K562 (cell line): ENCODE results near the gene SLC1A5. TPM values are rescaled to one million over a fixed set of nuclear protein-coding genes. Genes with fewer than 3 reads are reported as not detected.

Experiments
- ATF1 ChIP-seq, 2 experiments: fragments of 450-650 bp in 1 of 2; IDR thresholded peaks; 2 replicates each; pipeline ENCODE4 v1.6.1; 2016; ENCODE audit warnings: missing compliant biosample characterization in 1 of 2, missing genetic modification characterization in 1 of 2
- EP300 ChIP-seq: IDR thresholded peaks from 2 replicates; pipeline ENCODE4 v1.6.1; 2012; ENCODE audit warnings: low read length, improper control_type of control experiment
- HNRNPUL1 ChIP-seq: fragments of 200-400 bp; formaldehyde crosslinking; IDR thresholded peaks from 2 replicates; pipeline ENCODE4 v1.6.1; 2017; ENCODE audit warnings: low read length
- NBN ChIP-seq: fragments of 450-650 bp; IDR thresholded peaks from 2 replicates; pipeline ENCODE4 v1.6.1; 2016; ENCODE audit warnings: low read depth, mild to moderate bottlenecking
- PHF21A ChIP-seq: fragments of 450-650 bp; IDR thresholded peaks from 2 replicates; pipeline ENCODE4 v1.6.1; 2017; ENCODE audit warnings: low read depth, borderline replicate concordance
- PHF8 ChIP-seq: fragments of 200-600 bp; sonication (generic); IDR thresholded peaks from 2 replicates; pipeline ENCODE4 v1.6.1; 2012; ENCODE audit warnings: mixed run types, mild to moderate bottlenecking, inconsistent platforms, low read length, moderate library complexity, borderline replicate concordance
- POLR2H ChIP-seq: IDR thresholded peaks from 2 replicates; pipeline ENCODE4 v1.6.1; 2016; ENCODE audit warnings: missing genetic modification characterization, low read depth, mild to moderate bottlenecking, control low read depth, missing compliant biosample characterization, moderate library complexity
- RAD21 ChIP-seq, 2 experiments: fragments of 250-450 bp in 1 of 2; fragments of 450-650 bp in 1 of 2; sonication (Bioruptor Pico) in 1 of 2; formaldehyde crosslinking in 1 of 2; IDR thresholded peaks in 1 of 2; conservative IDR thresholded peaks in 1 of 2; 2 replicates each; pipeline versions ENCODE4 v1.4.0 to v1.8.0; 2020 to 2022; ENCODE audit warnings: mild to moderate bottlenecking in 2 of 2, moderate library complexity in 1 of 2
- RBFOX2 ChIP-seq: fragments of 200-400 bp; formaldehyde crosslinking; IDR thresholded peaks from 2 replicates; pipeline ENCODE4 v1.6.1; 2017; ENCODE audit warnings: low read depth, mild to moderate bottlenecking, low read length, moderate library complexity
- SIN3A ChIP-seq, 2 experiments: fragments of 150-350 bp in 1 of 2; IDR thresholded peaks; 2 replicates each; pipeline ENCODE4 v1.6.1; 2011 to 2016; ENCODE audit warnings: borderline replicate concordance in 2 of 2, low read depth in 2 of 2, low read length in 2 of 2, mild to moderate bottlenecking in 2 of 2, moderate library complexity in 2 of 2; ENCODE audit not compliant: control insufficient read depth in 1 of 2
- SIX5 ChIP-seq, 2 experiments: IDR thresholded peaks; 2 replicates each; pipeline ENCODE4 v1.6.1; 2011; ENCODE audit warnings: low read length in 2 of 2, borderline replicate concordance in 1 of 2, low read depth in 1 of 2, mild to moderate bottlenecking in 1 of 2, moderate library complexity in 1 of 2; ENCODE audit not compliant: insufficient read depth in 1 of 2
- TAF1 ChIP-seq: IDR thresholded peaks from 2 replicates; pipeline ENCODE4 v1.6.1; 2011; ENCODE audit warnings: mild to moderate bottlenecking, low read length, moderate library complexity; ENCODE audit not compliant: insufficient read depth, control insufficient read depth, severe bottlenecking; ENCODE audit errors: extremely low read depth
- ZBTB7A ChIP-seq: IDR thresholded peaks from 2 replicates; pipeline ENCODE4 v1.6.1; 2011; ENCODE audit warnings: low read depth, mild to moderate bottlenecking, low read length, moderate library complexity, borderline replicate concordance; ENCODE audit not compliant: control insufficient read depth
- ZNF121 ChIP-seq: sonication (generic); formaldehyde crosslinking; conservative IDR thresholded peaks from 2 replicates; pipeline ENCODE4 v1.8.0; 2022; ENCODE audit warnings: missing genetic modification reagents
- ZNF644 ChIP-seq: fragments of 200-800 bp; sonication (Bioruptor generic); IDR thresholded peaks from 2 replicates; pipeline ENCODE4 v1.6.1; 2016; ENCODE audit warnings: low read depth, missing genetic modification characterization, missing compliant biosample characterization
- ZNF75A ChIP-seq: fragments of 450-650 bp; formaldehyde crosslinking; IDR thresholded peaks from 2 replicates; pipeline ENCODE4 v1.4.0; 2020; ENCODE audit warnings: mild to moderate bottlenecking
- polyA plus RNA-seq, 8 experiments: library from polyadenylated mRNA; depleted of rRNA in 4 of 8; stranded (reverse) in 5 of 8; unstranded in 3 of 8; fragments of >200 nt; fragmentation: Nextera tagmentation in 2 of 8; fragmentation: Illumina TruSeq in 1 of 8; extraction: Ambion mirVana in 2 of 8; extraction: Trizol in 1 of 8; gene quantifications; 2 replicates each; pipeline versions ENCODE4 v1.2.1 to v1.2.3, GENCODE V29; 2011 to 2014; ENCODE audit warnings: inconsistent platforms in 1 of 8, missing spikeins in 1 of 8
- total RNA-seq, 7 experiments: library from RNA; depleted of rRNA in 6 of 7; stranded (reverse); fragments of >200 nt in 6 of 7; fragmentation: Illumina TruSeq in 2 of 7; extraction: Trizol in 2 of 7; gene quantifications; 2 replicates each; pipeline versions ENCODE4 v1.2.1 to v1.2.3, GENCODE V29; 2011 to 2021; ENCODE audit warnings: low replicate concordance in 1 of 7
- TF ChIP-seq, protein P1 (sequence below): fragments of 450-650 bp; IDR thresholded peaks from 2 replicates; pipeline ENCODE4 v1.6.1; 2017; ENCODE audit warnings: antibody characterized with exemption, mild to moderate bottlenecking
- TF ChIP-seq, protein P2 (sequence below): fragments of 250-450 bp; sonication (Bioruptor Pico); IDR thresholded peaks from 2 replicates; pipeline ENCODE4 v1.5.0; 2022; ENCODE audit warnings: mild to moderate bottlenecking
- TF ChIP-seq, protein P3 (sequence below): IDR thresholded peaks from 3 replicates; pipeline ENCODE4 v1.6.1; 2011; ENCODE audit warnings: borderline replicate concordance, mild to moderate bottlenecking; ENCODE audit not compliant: insufficient read length, insufficient read depth

Gene SLC1A5
- total and polyA plus RNA-seq, 9 of the 15 experiments (the other 6 are each of a cell fraction or from before 2014, with no cell fraction given) = 31.2 to 417 (median 134) TPM

DNA sequence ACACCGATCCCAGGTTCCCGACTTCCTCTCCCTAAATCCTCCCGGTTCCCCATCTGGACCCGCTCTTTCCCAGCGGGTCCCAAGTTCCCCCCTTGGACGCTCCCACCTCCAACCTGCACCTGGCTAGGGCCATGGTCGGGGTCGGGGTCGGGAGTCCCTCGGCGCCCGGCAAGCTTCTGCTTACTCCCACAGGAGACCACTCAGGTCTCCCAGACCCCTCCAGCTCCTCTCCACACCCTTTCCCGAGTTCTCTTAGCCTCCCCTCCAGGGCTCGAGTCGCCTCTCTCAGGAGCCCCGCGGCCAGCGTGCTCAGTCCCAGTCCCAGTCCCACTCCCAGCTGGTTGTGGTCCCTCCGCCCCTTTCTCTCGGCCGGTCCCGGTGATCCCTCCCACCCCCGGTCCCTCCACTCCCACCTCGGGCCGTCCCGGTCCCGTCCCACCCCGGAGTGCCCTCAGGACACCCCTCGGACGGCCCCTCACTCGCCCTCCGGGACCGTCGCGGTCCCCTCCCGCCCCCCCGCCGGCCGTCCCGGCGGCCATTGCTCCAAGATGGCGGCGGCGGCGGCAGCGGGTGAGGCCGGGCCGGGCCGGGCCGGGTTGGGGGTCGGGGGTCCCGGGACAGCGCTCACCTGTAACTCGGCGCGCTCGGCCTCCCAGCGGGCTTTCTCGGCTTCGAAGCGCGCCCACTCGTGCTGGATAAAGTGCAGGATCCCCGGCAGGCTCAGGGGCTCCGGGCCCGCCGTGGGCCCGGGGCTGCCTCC lies 42.7 kb downstream of the SLC1A5 start, which contains the start of gene FKRP (continued):
- TF ChIP-seq, protein P1, sequence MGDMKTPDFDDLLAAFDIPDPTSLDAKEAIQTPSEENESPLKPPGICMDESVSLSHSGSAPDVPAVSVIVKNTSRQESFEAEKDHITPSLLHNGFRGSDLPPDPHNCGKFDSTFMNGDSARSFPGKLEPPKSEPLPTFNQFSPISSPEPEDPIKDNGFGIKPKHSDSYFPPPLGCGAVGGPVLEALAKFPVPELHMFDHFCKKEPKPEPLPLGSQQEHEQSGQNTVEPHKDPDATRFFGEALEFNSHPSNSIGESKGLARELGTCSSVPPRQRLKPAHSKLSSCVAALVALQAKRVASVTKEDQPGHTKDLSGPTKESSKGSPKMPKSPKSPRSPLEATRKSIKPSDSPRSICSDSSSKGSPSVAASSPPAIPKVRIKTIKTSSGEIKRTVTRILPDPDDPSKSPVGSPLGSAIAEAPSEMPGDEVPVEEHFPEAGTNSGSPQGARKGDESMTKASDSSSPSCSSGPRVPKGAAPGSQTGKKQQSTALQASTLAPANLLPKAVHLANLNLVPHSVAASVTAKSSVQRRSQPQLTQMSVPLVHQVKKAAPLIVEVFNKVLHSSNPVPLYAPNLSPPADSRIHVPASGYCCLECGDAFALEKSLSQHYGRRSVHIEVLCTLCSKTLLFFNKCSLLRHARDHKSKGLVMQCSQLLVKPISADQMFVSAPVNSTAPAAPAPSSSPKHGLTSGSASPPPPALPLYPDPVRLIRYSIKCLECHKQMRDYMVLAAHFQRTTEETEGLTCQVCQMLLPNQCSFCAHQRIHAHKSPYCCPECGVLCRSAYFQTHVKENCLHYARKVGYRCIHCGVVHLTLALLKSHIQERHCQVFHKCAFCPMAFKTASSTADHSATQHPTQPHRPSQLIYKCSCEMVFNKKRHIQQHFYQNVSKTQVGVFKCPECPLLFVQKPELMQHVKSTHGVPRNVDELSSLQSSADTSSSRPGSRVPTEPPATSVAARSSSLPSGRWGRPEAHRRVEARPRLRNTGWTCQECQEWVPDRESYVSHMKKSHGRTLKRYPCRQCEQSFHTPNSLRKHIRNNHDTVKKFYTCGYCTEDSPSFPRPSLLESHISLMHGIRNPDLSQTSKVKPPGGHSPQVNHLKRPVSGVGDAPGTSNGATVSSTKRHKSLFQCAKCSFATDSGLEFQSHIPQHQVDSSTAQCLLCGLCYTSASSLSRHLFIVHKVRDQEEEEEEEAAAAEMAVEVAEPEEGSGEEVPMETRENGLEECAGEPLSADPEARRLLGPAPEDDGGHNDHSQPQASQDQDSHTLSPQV = 0 out of 2 replicates have a peak, but pooled peaks have one; percentile 25
- TF ChIP-seq EP300 = no peak
- TF ChIP-seq POLR2H = peak; percentile 51; the same call in 1 of the 2 replicates
- TF ChIP-seq ZNF75A (CRISPR knock-in tag) = no peak
- TF ChIP-seq TAF1 = peak; percentile 90
- TF ChIP-seq RBFOX2 = peak; percentile 69
- no peak for TF ChIP-seq RAD21 (CRISPR knock-in tag; conservative IDR thresholded peaks at IDR 0.05 in 1 of 2, IDR thresholded peaks at IDR 0.05 in 1 of 2)
- TF ChIP-seq ZNF644 (tag) = no peak
- TF ChIP-seq ZNF121 (CRISPR knock-in tag) = no peak
- peak; percentile 70 for TF ChIP-seq ZBTB7A
- TF ChIP-seq SIN3A (IDR thresholded peaks at IDR 0.05; ENCODE audit: borderline replicate concordance in 2 of 2, control insufficient read depth in 1 of 2, low read depth in 2 of 2, low read length in 2 of 2) = peak in 1 of 2 experiments; percentile 70; a peak in 2 of 4 replicates
- TF ChIP-seq HNRNPUL1 = no peak
- TF ChIP-seq, protein P2, sequence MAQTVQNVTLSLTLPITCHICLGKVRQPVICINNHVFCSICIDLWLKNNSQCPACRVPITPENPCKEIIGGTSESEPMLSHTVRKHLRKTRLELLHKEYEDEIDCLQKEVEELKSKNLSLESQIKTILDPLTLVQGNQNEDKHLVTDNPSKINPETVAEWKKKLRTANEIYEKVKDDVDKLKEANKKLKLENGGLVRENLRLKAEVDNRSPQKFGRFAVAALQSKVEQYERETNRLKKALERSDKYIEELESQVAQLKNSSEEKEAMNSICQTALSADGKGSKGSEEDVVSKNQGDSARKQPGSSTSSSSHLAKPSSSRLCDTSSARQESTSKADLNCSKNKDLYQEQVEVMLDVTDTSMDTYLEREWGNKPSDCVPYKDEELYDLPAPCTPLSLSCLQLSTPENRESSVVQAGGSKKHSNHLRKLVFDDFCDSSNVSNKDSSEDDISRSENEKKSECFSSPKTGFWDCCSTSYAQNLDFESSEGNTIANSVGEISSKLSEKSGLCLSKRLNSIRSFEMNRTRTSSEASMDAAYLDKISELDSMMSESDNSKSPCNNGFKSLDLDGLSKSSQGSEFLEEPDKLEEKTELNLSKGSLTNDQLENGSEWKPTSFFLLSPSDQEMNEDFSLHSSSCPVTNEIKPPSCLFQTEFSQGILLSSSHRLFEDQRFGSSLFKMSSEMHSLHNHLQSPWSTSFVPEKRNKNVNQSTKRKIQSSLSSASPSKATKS (CRISPR knock-in tag) = no peak
- TF ChIP-seq PHF21A = no peak
- TF ChIP-seq, protein P3, sequence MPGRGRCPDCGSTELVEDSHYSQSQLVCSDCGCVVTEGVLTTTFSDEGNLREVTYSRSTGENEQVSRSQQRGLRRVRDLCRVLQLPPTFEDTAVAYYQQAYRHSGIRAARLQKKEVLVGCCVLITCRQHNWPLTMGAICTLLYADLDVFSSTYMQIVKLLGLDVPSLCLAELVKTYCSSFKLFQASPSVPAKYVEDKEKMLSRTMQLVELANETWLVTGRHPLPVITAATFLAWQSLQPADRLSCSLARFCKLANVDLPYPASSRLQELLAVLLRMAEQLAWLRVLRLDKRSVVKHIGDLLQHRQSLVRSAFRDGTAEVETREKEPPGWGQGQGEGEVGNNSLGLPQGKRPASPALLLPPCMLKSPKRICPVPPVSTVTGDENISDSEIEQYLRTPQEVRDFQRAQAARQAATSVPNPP = no peak
- TF ChIP-seq ATF1 (CRISPR knock-in tag; IDR thresholded peaks at IDR 0.05) = no peak
- no peak for TF ChIP-seq ATF1 (tag; IDR thresholded peaks at IDR 0.05)
- TF ChIP-seq NBN = no peak
- peak; percentile 81; the same call in 1 of the 2 replicates for TF ChIP-seq PHF8
- no peak for TF ChIP-seq SIX5 (IDR thresholded peaks at IDR 0.05; ENCODE audit: borderline replicate concordance in 1 of 2, insufficient read depth in 1 of 2, low read depth in 1 of 2, low read length in 2 of 2)
